OCI-LY7 (cell line): ENCODE data around the gene SIGLEC1. TPM values are rescaled to one million over a fixed set of nuclear protein-coding genes. Genes with fewer than 3 reads are reported as not detected.

Source experiments
- BruUV-seq: library from RNA; stranded (reverse); fragments of 400-500 nt; replicated peaks from 2 replicates; lab custom pipeline; 2021; lab: Mats Ljungman, UMichigan
- CTCF ChIA-PET: fragments of 300-600 bp; sonication (Branson Sonifier 250); formaldehyde crosslinking; loops from one replicate; lab custom pipeline; 2022; ENCODE audit warnings: antibody characterized with exemption; ENCODE audit not compliant: unreplicated experiment; lab: Charles Lee
- POLR2A ChIA-PET: fragments of 300-600 bp; sonication (Branson Sonifier 250); formaldehyde crosslinking; loops from one replicate; lab custom pipeline; 2022; ENCODE audit warnings: antibody characterized with exemption; lab: Charles Lee
- DNase-seq: peaks from one replicate; pipeline ENCODE4 v3.0.0-alpha.2; 2015; ENCODE audit warnings: low spot score
- H2AFZ ChIP-seq: fragments of 200-600 bp; sonication (generic), shearing (Covaris generic); 2 replicates; pipeline ENCODE4 v1.6.1; 2014; ENCODE audit warnings: mild to moderate bottlenecking, antibody characterized with exemption, low read length, moderate library complexity
- H3K27ac ChIP-seq: fragments of 200-600 bp; sonication (generic); 2 replicates; pipeline ENCODE4 v1.5.1; 2014; ENCODE audit warnings: mixed run types, low read depth, mild to moderate bottlenecking, moderate library complexity, low read length, inconsistent platforms; ENCODE audit not compliant: poor library complexity, severe bottlenecking
- H3K36me3 ChIP-seq: fragments of 200-600 bp; sonication (generic); 2 replicates; pipeline ENCODE4 v1.6.1; 2014; ENCODE audit warnings: mild to moderate bottlenecking, antibody characterized with exemption, low read length, moderate library complexity, mixed read lengths; ENCODE audit not compliant: insufficient read depth
- H3K4me1 ChIP-seq: fragments of 200-600 bp; sonication (generic); 2 replicates; pipeline ENCODE4 v1.5.1; 2014; ENCODE audit warnings: mild to moderate bottlenecking, low read length; ENCODE audit not compliant: insufficient read depth, poor library complexity, severe bottlenecking
- H3K4me2 ChIP-seq: fragments of 200-600 bp; sonication (generic); 2 replicates; pipeline ENCODE4 v1.6.1; 2014; ENCODE audit warnings: mild to moderate bottlenecking, low read length
- H3K4me3 ChIP-seq: fragments of 200-600 bp; sonication (generic); 2 replicates; pipeline ENCODE4 v1.5.1; 2014; ENCODE audit warnings: mild to moderate bottlenecking, low read depth, low read length; ENCODE audit not compliant: poor library complexity, severe bottlenecking
- H3K79me2 ChIP-seq: fragments of 200-600 bp; sonication (generic); 2 replicates; pipeline ENCODE4 v1.6.1; 2016; ENCODE audit warnings: low read depth, mild to moderate bottlenecking, low read length, moderate library complexity, mixed read lengths; ENCODE audit not compliant: insufficient read depth
- H3K9me2 ChIP-seq: fragments of 200-600 bp; sonication (generic); 2 replicates; pipeline ENCODE4 v1.6.1; 2016; ENCODE audit warnings: mild to moderate bottlenecking, low read length, mixed read lengths; ENCODE audit not compliant: insufficient read depth
- H3K9me3 ChIP-seq: fragments of 200-600 bp; sonication (generic); 2 replicates; pipeline ENCODE4 v1.6.1; 2014; ENCODE audit warnings: mild to moderate bottlenecking, mixed run types, low read length, mixed read lengths
- H4K20me1 ChIP-seq: fragments of 200-600 bp; sonication (generic); 2 replicates; pipeline ENCODE4 v1.6.1; 2014; ENCODE audit warnings: mild to moderate bottlenecking, antibody characterized with exemption, low read length, moderate library complexity, mixed read lengths; ENCODE audit not compliant: insufficient read depth
- CTCF ChIP-seq: fragments of 200-600 bp; sonication (generic); conservative IDR thresholded peaks from 2 replicates; pipeline ENCODE4 v1.5.1; 2014; ENCODE audit warnings: mild to moderate bottlenecking, antibody characterized with exemption, low read length, moderate library complexity, mixed read lengths
- EZH2phosphoT487 ChIP-seq: fragments of 200-600 bp; sonication (generic); IDR thresholded peaks from 2 replicates; pipeline ENCODE4 v1.6.1; 2018; ENCODE audit warnings: low read depth, borderline replicate concordance, mild to moderate bottlenecking, mixed run types, antibody characterized with exemption, low read length, moderate library complexity, mixed read lengths
- intact Hi-C: fragments of 100-400 bp; cut with micrococcal nuclease; formaldehyde crosslinking; loops from one replicate; pipeline ENCODE4 v1.10.0; 2022; ENCODE audit not compliant: unreplicated experiment
- total RNA-seq, 2 experiments: library from RNA; depleted of rRNA in 1 of 2; stranded (reverse); fragments of >200 nt in 1 of 2; shearing (Covaris generic) in 1 of 2; gene quantifications; 2 replicates each; pipeline ENCODE4 v1.2.3, GENCODE V29; 2014 to 2022

The SIGLEC1 gene
- total RNA-seq, 2 experiments from 2014 or later = 0.11 TPM; not detected in 1

- Histone ChIP-seq H3K9me3 (no peaks in the 10 kb centered on the region), H3K4me3 (no peak overlapping the region), H3K27ac (no peak overlapping the region), H2AFZ (no peak overlapping the region), H4K20me1 (no peaks in the 10 kb centered on the region), H3K4me2 (no peak overlapping the region), H3K9me2 (no peaks in the 10 kb centered on the region), H3K4me1 (no peaks in the 10 kb centered on the region), H3K36me3 (no peaks in the 10 kb centered on the region), H3K79me2 (no peaks in the 10 kb centered on the region)
- intact Hi-C loops = no loop called here
- TF ChIP-seq CTCF (no peak), EZH2phosphoT487 (no peak)
- DNase-seq = no peak
- POLR2A ChIA-PET = no interaction called here
- CTCF ChIA-PET = no interaction called here
- no TSS peak for BruUV-seq
Observed at GRCh38 chr20:3680701-3681351, 31.6 kb downstream of the SIGLEC1 start.

DNA sequence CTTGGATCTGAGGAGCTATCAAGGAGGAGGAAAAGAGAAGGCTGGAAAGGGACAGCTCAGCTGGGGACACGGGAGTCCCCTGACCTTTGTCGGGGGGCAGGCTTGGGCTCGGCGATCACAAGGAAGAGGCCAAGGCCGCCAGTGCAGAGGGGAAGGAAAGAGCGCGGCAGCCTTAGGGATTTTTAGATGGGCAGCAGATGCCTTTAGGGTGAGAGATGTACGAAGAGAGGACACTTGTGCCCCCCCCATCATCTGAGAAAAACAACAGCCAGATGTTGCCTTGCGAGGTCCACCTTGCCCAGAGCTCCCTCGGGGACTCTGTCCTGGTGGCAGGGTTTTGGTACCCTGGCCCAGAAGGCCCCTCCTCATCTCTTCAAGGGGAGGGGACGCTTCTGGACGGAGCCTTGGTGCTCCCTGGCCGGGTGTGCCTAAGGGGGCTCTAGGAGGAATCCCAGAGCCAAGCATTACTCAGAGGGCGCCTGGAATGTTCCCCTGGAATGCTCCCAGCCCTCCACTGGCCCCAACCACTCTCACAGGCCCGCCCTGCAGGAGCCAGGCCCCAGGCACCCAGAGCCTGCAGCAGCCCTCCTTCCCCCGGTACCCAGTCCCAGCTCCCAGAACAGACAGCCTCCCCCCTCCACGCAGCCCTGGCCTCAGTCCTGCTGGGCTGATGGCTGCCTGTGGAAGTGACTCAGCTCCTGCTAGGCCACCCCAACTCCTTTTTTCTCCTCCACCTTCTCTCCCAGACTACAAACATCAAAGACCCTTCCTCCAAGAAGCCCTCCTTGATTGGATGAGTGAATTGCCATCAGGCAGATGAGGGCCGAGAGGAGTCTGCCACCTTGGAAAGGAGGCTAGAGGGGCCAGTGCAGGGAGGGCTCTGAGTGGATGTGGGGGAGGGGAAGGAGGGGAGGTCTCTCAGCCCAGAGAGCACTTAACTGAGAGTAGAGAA, 32.4 kb downstream of the SIGLEC1 start:
- TF ChIP-seq EZH2phosphoT487 (no peak), CTCF (no peak)
- POLR2A ChIA-PET = no interaction called here

More for the DNA sequence above, 32.4 kb downstream of the SIGLEC1 start:
- Histone ChIP-seq H3K4me3 (no peak overlapping the region), H3K27ac (no peak overlapping the region), H3K9me2 (no peaks in the 10 kb centered on the region), H2AFZ (no peak overlapping the region), H3K79me2 (no peaks in the 10 kb centered on the region), H4K20me1 (no peaks in the 10 kb centered on the region), H3K9me3 (no peaks in the 10 kb centered on the region), H3K4me2 (no peak overlapping the region), H3K36me3 (no peaks in the 10 kb centered on the region), H3K4me1 (no peaks in the 10 kb centered on the region)
- CTCF ChIA-PET = no interaction called here
- no TSS peak for BruUV-seq
- intact Hi-C loops = loop anchor here (5.0 kb wide), 1 partner anchor 177 kb away; no protein-coding TSS in a partner anchor
- no peak for DNase-seq
